NAMALWA (cell line): Measurements from ENCODE around the gene ARID3A.
"Not testable (repeated sequence)": the region's sequence is repeated elsewhere in the genome, so short reads cannot be mapped to it uniquely, and the experiment has no call there.

Experiments
- DNase-seq: peaks from one replicate; pipeline ENCODE4 v3.0.0-alpha.2; 2015; ENCODE audit warnings: low spot score

ARID3A gene

GRCh38 chr19:1017906-1018305, 92.1 kb downstream of the ARID3A start:
- no peak for DNase-seq

DNA sequence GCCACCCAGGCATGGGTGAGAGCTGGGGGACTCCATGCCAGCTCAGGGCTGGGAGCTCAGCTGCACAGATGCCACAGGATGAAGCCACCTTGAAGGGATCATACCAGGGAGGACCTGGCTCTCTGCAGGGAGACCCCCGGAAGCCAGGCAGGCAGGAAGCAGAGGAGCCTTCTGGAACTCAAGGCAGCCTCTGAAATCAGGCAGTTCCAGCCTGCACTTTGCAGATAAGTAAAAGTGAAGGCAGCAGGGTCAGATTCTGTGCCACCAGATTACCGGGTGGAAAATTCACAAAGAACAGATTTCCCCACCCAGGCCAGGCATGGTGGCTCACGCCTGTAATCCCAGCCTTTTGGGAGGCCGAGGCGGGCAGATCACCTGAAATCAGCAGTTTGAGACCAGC, 92.6 kb downstream of the ARID3A start:
- no peak for DNase-seq

GRCh38 chr19:1018932-1019615, 93.2 kb downstream of the ARID3A start:
- DNase-seq: no peak

DNA sequence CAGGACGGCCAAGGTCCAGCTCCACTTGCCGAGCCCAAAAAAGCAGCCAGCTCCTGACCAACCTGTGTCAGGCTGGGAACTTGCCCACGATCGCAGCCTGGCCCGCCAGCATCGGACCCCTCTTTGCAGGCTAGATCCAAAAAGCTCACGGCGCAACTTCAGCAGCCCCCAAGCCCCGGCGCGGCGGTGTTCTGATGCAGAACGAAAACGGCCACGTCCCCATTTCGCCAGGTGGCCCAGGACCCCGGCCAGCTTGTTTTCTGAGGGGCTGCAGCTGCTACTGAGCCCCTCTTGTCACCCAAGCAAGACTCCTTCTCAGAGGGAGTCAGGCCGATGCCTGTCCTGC, 93.8 kb downstream of the ARID3A start:
- no peak for DNase-seq

GRCh38 chr19:1019980-1020867, 94.4 kb downstream of the ARID3A start:
- peak; percentile 47 for DNase-seq

DNA sequence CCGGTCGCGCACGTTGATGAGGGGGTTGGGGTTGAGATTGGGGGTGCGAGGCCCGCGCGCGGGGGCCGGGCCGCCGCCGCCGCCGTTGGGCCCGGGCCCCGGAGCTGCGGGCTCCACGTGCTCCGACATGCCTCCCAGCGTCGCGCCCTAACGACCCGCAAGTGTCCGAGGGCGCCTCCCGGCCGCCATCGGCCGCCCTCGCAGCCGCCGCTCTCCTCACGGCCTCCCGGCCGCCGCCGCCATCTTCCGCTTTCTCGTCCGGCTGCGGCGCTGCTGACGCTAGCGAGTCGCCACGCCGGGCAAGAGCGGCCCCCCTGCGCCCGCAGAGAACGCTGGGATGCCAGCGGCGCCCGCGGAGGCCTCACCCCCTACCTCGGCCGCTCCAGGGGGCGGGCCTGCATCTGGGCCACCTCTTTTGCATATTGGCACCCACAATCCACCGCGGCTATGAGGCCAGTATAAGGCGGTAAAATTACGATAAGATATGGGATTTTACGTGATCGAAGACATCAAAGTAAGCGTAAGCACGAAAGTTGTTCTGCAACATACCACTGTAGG, 95.1 kb downstream of the ARID3A start, which contains the start of gene TMEM259:
TSS of gene TMEM259 (minus strand) at position 256 of the 558 bp plus-strand sequence. CDS start at position 129, 127 bp downstream.
- DNase-seq: peak; percentile 97

DNA sequence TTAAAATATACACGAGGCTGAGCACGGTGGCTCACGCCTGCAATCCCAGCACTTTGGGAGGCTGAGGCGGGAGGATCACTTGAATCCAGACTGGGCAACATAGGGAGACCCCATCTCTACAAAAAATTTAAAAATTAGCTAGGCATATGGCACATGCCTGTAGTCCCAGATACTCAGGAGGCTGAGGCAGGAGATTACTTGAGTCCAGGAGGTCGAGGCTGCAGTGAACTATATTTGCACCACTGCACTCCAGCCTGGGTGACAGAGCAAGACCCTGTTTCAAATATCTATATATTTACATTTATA, 98.0 kb downstream of the ARID3A start:
- DNase-seq: not testable (repeated sequence)

DNA sequence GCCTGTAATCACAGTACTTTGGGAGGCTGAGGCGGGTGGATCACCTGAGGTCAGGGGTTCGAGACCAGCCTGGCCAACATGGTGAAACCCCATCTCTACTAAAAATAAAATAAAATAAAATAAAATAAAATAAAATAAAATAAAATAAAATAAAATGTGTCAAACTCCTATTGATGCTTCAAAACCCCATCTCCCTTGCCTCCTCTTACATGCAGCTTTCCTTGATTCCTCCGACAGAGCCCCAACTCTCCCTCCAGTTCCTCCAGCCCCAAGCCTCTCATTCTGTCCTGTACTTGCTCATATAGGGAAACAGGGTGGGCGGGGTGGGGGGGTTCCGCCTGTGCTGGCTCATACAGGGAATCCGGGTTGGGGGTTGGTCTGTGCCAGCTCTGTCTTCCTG, 99.2 kb downstream of the ARID3A start:
- DNase-seq: not testable (repeated sequence)
